ENCODE measurements around the gene LHX6.

DNA sequence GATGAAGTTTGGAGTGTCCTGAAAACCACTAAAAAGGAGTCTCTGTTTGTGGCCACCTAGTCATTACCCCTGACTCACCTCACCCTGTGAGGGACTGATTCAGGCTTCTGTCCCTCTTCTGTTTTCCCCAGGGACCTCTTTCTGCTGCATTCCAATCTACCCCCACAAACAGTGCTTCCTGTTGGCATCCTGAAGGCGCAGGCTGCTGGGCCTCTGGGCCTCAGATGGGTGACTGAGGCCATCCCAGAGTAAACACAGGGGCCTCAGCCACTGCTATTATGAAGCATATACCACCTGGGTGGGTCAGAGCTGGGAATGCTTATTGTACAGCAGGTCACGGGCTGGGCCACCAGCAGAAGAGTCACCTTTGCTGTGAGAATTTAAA is 49.1 kb downstream of the LHX6 start:
- TF ChIP-seq TCF12 (IDR thresholded peaks at IDR 0.05; ENCODE audit: low read depth) (no peak), FOXM1 (IDR thresholded peaks at IDR 0.05; ENCODE audit: borderline replicate concordance, low read depth) (no peak), CREB1 (IDR thresholded peaks at IDR 0.05; ENCODE audit: low read depth) (no peak), RAD21 (IDR thresholded peaks at IDR 0.05; ENCODE audit: low read depth) (no peak), EP300 (IDR thresholded peaks at IDR 0.05; ENCODE audit: borderline replicate concordance) (no peak)
- TF ChIP-seq, protein P1, sequence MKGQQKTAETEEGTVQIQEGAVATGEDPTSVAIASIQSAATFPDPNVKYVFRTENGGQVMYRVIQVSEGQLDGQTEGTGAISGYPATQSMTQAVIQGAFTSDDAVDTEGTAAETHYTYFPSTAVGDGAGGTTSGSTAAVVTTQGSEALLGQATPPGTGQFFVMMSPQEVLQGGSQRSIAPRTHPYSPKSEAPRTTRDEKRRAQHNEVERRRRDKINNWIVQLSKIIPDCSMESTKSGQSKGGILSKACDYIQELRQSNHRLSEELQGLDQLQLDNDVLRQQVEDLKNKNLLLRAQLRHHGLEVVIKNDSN (IDR thresholded peaks at IDR 0.05), result no peak

Data from Ishikawa (cell line).